CD4-positive, alpha-beta T cell treated with Interferon gamma for 1 hour (primary cell): ENCODE measurements around the gene PNPLA2.

ENCODE experiments used
- DNase-seq: peaks from one replicate; pipeline ENCODE4 v3.0.0-alpha.2; 2020

Gene PNPLA2, protein sequence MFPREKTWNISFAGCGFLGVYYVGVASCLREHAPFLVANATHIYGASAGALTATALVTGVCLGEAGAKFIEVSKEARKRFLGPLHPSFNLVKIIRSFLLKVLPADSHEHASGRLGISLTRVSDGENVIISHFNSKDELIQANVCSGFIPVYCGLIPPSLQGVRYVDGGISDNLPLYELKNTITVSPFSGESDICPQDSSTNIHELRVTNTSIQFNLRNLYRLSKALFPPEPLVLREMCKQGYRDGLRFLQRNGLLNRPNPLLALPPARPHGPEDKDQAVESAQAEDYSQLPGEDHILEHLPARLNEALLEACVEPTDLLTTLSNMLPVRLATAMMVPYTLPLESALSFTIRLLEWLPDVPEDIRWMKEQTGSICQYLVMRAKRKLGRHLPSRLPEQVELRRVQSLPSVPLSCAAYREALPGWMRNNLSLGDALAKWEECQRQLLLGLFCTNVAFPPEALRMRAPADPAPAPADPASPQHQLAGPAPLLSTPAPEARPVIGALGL

GRCh38 chr11:818396-819128 lies at the start of gene PNPLA2:
Gene PNPLA2, plus strand, starts transcription at chr11:818914. Its CDS starts 805 bp downstream, at chr11:819719.
- DNase-seq: no peak

DNA sequence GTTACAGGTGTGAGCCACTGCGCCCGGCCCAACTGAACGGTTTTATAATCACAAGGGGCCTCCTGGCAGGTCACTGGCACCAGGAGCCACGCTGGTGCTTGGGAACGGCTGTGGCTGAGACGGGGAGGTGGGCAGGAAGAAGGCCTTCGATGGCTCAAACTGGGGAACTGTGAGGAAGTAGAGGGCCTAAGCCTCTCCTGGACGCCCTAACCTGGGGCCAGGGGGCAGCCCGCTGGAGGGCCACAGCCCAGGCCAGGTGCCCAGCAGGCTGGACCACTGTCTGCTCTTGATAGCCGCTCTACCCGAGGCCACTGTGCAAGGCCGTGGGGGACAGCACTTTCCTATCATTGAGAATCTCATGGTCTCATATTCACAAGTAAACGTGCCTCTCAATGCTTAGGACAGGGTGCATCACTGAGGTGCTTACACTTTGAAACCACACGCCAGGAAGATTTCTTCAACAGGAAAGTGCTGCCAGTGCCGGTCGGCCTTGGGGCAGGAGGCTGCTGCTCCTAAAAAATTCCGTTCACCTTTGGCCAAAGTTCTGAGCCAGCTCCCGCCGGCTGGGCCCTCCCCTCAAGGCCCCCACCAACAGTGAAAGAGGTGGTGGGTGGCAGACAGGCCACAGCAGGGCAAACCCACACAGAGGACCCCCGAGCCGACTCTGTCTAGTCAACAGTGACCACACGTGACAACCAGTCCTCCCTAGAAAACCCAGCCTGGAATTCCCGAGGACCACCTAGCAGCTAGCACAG lies 48.6 kb upstream of the PNPLA2 start:
- no peak for DNase-seq

- DNase-seq: no peak
Measured at GRCh38 chr11:770642-771616, 47.8 kb upstream of the PNPLA2 start.

- DNase-seq: no peak
Measured at GRCh38 chr11:771617-772204, 47.0 kb upstream of the PNPLA2 start.

GRCh38 chr11:772429-773390 lies 46.0 kb upstream of the PNPLA2 start:
- DNase-seq: no peak

DNA sequence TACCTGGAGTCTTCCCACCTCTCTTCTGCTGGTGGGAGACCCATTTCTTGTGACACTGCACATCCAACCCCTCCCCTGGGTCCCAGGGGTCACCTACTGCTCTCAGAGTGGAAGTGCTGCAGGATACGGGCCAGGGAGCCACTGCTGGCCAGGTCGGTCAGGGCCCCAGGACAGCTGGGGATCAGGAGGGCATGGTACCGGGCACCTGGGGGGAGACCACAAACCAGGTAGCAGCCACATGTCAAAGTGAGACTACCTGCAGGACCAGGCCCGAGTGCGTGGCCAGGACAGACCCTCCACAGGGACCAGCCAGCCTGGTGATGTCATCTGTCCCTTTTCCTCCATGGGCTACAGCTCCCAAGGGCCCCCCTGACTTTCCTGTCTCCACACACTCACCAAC lies 45.3 kb upstream of the PNPLA2 start:
- DNase-seq: no peak

- DNase-seq: no peak
Measured at GRCh38 chr11:773830-774229, 44.9 kb upstream of the PNPLA2 start.

- DNase-seq: no peak
Measured at GRCh38 chr11:774873-775592, 43.7 kb upstream of the PNPLA2 start.

DNA sequence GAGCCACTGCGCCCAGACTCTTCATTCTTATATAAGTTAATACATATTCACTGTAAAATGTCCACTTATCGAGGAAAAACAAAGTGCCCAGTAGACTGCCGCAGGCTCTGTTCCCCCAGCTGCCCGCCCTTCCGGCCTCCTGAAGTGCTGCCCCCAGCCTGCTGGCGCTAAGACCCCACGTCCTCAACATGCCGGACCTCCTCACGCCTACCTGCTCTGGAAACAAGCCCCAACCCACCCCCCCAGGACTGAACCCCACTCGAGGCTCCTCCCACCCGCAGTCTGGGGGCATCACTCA lies 42.5 kb upstream of the PNPLA2 start:
- DNase-seq: no peak

GRCh38 chr11:776561-777287 lies 42.0 kb upstream of the PNPLA2 start:
- DNase-seq: peak; percentile 7

DNA sequence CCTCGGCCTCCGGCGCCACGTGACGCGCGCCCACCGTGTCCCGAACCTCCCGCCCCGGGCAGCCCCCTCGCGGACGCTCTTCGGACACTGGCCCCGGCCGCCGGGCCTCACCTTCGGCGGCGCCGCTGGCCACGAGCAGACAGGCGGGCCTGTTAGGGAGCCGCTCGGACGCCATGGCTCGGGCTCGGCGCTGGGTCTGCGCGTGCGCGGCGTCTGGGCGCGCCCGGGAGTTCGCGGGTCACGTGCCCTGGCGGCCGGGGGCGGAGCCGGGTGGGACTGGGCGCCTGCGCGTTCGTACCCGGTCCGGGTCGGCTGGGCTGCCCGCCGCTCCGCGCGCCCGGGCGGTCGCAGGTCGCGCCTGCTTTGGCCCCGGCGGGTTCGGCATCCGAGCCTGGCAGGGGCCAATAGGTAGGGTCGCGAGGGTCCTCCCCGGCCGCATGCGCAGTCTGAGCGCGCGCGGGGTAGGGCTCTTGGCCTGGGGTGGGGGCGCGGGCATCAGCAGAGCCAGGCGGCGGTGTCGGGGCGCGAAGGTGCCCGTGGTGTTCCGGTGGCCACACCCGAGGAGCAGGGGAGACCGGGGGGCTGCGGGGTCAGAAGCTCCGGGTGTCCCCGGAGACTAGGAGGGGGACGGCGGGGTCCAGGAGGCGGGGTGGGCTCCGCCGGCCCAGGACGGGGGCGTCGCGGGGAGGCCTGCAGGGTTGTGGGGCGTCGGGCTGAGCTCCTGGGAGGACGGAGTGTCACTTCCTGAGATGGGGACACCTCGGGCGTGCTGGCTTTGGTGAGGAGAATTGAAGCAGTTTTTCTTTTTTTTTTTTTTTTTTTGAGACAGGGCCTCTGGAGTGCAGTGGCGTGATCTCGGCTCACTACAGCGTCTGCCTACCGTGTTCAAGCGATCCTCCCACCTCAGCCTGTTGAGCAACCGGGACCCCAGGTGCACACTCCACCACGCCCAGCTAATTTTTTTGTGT lies 41.1 kb upstream of the PNPLA2 start, which contains the start of gene GATD1:
Gene GATD1 (minus strand): TSS at position 200 of the 968 bp plus-strand sequence. CDS start 25 bp downstream, at position 175.
- DNase-seq: peak; percentile 90

GRCh38 chr11:778976-779954 lies 39.4 kb upstream of the PNPLA2 start:
- no peak for DNase-seq

- no peak for DNase-seq
Measured at GRCh38 chr11:779955-780532, 38.7 kb upstream of the PNPLA2 start.

GRCh38 chr11:782264-783174 lies 36.2 kb upstream of the PNPLA2 start:
- no peak for DNase-seq

DNA sequence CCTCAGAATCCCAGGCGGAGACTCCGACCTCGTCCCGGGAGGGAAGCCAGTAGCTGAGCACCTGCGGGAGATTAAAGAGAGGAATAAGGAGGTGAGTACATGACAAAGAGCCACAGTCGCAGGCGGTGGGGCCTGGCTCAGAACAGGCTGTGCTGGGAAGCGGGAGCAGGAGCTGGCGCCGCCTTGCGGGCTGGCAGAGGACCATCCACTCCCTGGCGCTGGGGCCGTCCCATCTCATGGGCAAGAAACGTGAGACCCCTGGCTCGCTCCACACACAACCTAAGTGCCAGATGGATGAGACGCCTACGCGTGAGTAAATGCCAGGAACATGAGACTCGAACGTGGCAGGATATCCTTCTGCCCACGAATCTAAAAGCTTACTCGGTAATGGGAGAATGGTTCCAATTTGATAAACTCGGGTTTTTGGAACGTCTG lies 35.1 kb upstream of the PNPLA2 start:
- DNase-seq: no peak
